Measurements from ENCODE around the gene CHST1. TPM values are rescaled to one million over a fixed set of nuclear protein-coding genes. Genes with fewer than 3 reads are reported as not detected.

The CHST1 gene
- total RNA-seq: 1 to 10 TPM; 3.3 to 6.9 (median 3.7) TPM

GRCh38 chr11:45665206-45665932 is at the start of gene CHST1:
Gene CHST1 (minus strand): TSS chr11:45665622. CDS start chr11:45650923, 14,699 bp downstream.
- Histone ChIP-seq H3K9me3 (no peaks in the 10 kb centered on the region), H3K4me1 (peaks cover 19 to 47% (median 40%) of the 10 kb centered on the region in 4 donors), H3K4me3 (peak within 1 kb of the TSS; percentile 68 to 87 (median 74)), H3K36me3 (no peaks in the 10 kb centered on the region), H3K27me3 (peaks cover 0 to 49% (median 28%) of the 10 kb centered on the region in 4 donors), H3K27ac (replicated peaks in 1 of 4) (peak within 1 kb of the TSS; percentile 41 to 52 (median 46))
- intact Hi-C loops (cut with DNase I): no loop called here
- no peak for DNase-seq (ENCODE audit: extremely low spot score)
- TF ChIP-seq POLR2AphosphoS5 (IDR thresholded peaks at IDR 0.05) (no peak), POLR2A (IDR thresholded peaks at IDR 0.05; ENCODE audit: low read depth) (no peak), CTCF (IDR thresholded peaks at IDR 0.05) (no peak), EP300 (IDR thresholded peaks at IDR 0.05) (no peak)
- no CpG with 5 or more reads among the region's 96 CpGs for WGBS

GRCh38 chr11:45713573-45713972 is 48.2 kb upstream of the CHST1 start:
- intact Hi-C loops (cut with DNase I): no loop called here
- no peaks in the 10 kb centered on the region for H3K36me3 ChIP-seq

GRCh38 chr11:45710561-45710960 is 45.1 kb upstream of the CHST1 start:
- TF ChIP-seq CTCF (IDR thresholded peaks at IDR 0.05): no peak
- no peak for TF ChIP-seq POLR2A (IDR thresholded peaks at IDR 0.05; ENCODE audit: low read depth)
- H3K27ac ChIP-seq (replicated peaks in 1 of 4): no peak overlapping the region
- no peak for DNase-seq (ENCODE audit: extremely low spot score)
- intact Hi-C loops (cut with DNase I): no loop called here
- H3K9me3 ChIP-seq: no peaks in the 10 kb centered on the region
- no peaks in the 10 kb centered on the region for H3K4me1 ChIP-seq
- peaks cover 0 to 13% (median 0%) of the 10 kb centered on the region in 4 donors for H3K27me3 ChIP-seq
- WGBS: 53% methylated on average over 1 of the region's 1 CpG
- H3K36me3 ChIP-seq: no peaks in the 10 kb centered on the region
- no peak overlapping the region for H3K4me3 ChIP-seq

More at GRCh38 chr11:45713573-45713972, 48.2 kb upstream of the CHST1 start:
- Histone ChIP-seq H3K4me3 (no peak overlapping the region), H3K4me1 (no peaks in the 10 kb centered on the region), H3K9me3 (no peaks in the 10 kb centered on the region), H3K27me3 (peaks cover 0 to 8% (median 0%) of the 10 kb centered on the region in 4 donors), H3K27ac (replicated peaks in 1 of 4) (no peak overlapping the region)
- DNase-seq (ENCODE audit: extremely low spot score): no peak
- TF ChIP-seq POLR2AphosphoS5 (IDR thresholded peaks at IDR 0.05) (no peak), CTCF (IDR thresholded peaks at IDR 0.05) (no peak), EP300 (IDR thresholded peaks at IDR 0.05) (no peak), POLR2A (IDR thresholded peaks at IDR 0.05; ENCODE audit: low read depth) (no peak)
- 95% methylated on average over 2 of the region's 2 CpGs for WGBS

GRCh38 chr11:45708887-45709663 is 43.7 kb upstream of the CHST1 start:
- no peak overlapping the region for H3K27ac ChIP-seq (replicated peaks in 1 of 4)
- 67% methylated on average over 6 of the region's 6 CpGs for WGBS
- DNase-seq (ENCODE audit: extremely low spot score): no peak
- TF ChIP-seq EP300 (IDR thresholded peaks at IDR 0.05): no peak
- no peaks in the 10 kb centered on the region for H3K4me1 ChIP-seq
- H3K9me3 ChIP-seq: no peaks in the 10 kb centered on the region
- intact Hi-C loops (cut with DNase I): no loop called here
- H3K36me3 ChIP-seq: no peaks in the 10 kb centered on the region
- peaks cover 0 to 13% (median 0%) of the 10 kb centered on the region in 4 donors for H3K27me3 ChIP-seq
- no peak overlapping the region for H3K4me3 ChIP-seq

- Histone ChIP-seq H3K4me3 (no peak overlapping the region), H3K4me1 (no peaks in the 10 kb centered on the region), H3K27ac (replicated peaks in 1 of 4) (no peak overlapping the region), H3K9me3 (no peaks in the 10 kb centered on the region), H3K27me3 (peaks cover 0 to 24% (median 0%) of the 10 kb centered on the region in 4 donors), H3K36me3 (no peaks in the 10 kb centered on the region)
- TF ChIP-seq POLR2A (IDR thresholded peaks at IDR 0.05; ENCODE audit: low read depth) (no peak), POLR2AphosphoS5 (IDR thresholded peaks at IDR 0.05) (no peak), CTCF (IDR thresholded peaks at IDR 0.05) (no peak), EP300 (IDR thresholded peaks at IDR 0.05) (no peak)
- 64% methylated on average over 2 of the region's 2 CpGs for WGBS
- intact Hi-C loops (cut with DNase I): no loop called here
- DNase-seq (ENCODE audit: extremely low spot score): no peak
Observed at GRCh38 chr11:45704635-45705034, 39.2 kb upstream of the CHST1 start.

Data from esophagus muscularis mucosa (tissue), 4 donors.